PFSK-1 (cell line): ENCODE measurements around the gene GPR158.

Experiments used
- FOXP2 ChIP-seq: optimal IDR thresholded peaks from 2 replicates; pipeline ENCODE3; 2011; ENCODE audit warnings: borderline replicate concordance, control low read depth, inconsistent platforms; ENCODE audit not compliant: insufficient read depth; ENCODE audit errors: extremely low read length, extremely low read depth
- POLR2AphosphoS5 ChIP-seq: IDR thresholded peaks from 2 replicates; pipeline ENCODE4 v1.6.1; 2012; ENCODE audit warnings: low read depth, mild to moderate bottlenecking, control low read depth, low read length, moderate library complexity
- REST ChIP-seq, 2 experiments: IDR thresholded peaks; 2 replicates each; pipeline versions ENCODE4 v1.6.1 to v1.8.0; 2011 to 2012; ENCODE audit warnings: low read depth in 2 of 2, low read length in 2 of 2, control low read depth in 1 of 2, inconsistent platforms in 1 of 2, mild to moderate bottlenecking in 1 of 2, moderate library complexity in 1 of 2; ENCODE audit not compliant: insufficient read depth in 1 of 2
- SIN3A ChIP-seq: IDR thresholded peaks from 2 replicates; pipeline ENCODE4 v1.6.1; 2012; ENCODE audit warnings: mild to moderate bottlenecking, low read length, moderate library complexity, borderline replicate concordance; ENCODE audit not compliant: insufficient read depth
- TAF1 ChIP-seq: IDR thresholded peaks from 2 replicates; pipeline ENCODE4 v1.6.1; 2012; ENCODE audit warnings: low read length, control low read depth, borderline replicate concordance; ENCODE audit not compliant: insufficient read depth

GPR158 gene

DNA sequence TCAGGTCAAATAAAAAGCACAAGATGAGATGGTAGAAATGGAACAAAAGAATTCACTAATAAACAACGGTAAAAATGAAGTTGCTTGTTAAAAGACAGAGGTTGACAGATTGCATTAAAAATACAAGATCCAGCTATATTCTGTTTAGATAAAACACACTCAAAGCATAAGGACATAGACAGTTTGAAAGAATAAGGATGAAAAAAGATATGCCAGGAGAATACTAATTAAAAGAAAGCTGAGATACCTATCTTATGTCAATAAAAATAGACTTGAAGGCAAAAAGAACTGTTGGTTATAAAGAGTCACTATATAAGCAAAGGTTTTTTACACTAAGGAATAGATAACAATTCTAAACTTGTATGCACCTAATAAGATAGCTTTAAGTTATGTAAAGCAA lies 105.3 kb downstream of the GPR158 start:
- no peak for TF ChIP-seq POLR2AphosphoS5

GRCh38 chr10:25280573-25280972 lies 105.8 kb downstream of the GPR158 start:
- no peak for TF ChIP-seq FOXP2
- no peak for TF ChIP-seq REST (IDR thresholded peaks at IDR 0.05; ENCODE audit: insufficient read depth in 1 of 2, low read depth in 2 of 2, low read length in 2 of 2)
- no peak for TF ChIP-seq SIN3A
- no peak for TF ChIP-seq POLR2AphosphoS5
- no peak for TF ChIP-seq TAF1

GRCh38 chr10:25285809-25286208 lies 111.0 kb downstream of the GPR158 start:
- TF ChIP-seq SIN3A (no peak), FOXP2 (no peak), POLR2AphosphoS5 (no peak), REST (IDR thresholded peaks at IDR 0.05; ENCODE audit: insufficient read depth in 1 of 2, low read depth in 2 of 2, low read length in 2 of 2) (no peak), TAF1 (no peak)

DNA sequence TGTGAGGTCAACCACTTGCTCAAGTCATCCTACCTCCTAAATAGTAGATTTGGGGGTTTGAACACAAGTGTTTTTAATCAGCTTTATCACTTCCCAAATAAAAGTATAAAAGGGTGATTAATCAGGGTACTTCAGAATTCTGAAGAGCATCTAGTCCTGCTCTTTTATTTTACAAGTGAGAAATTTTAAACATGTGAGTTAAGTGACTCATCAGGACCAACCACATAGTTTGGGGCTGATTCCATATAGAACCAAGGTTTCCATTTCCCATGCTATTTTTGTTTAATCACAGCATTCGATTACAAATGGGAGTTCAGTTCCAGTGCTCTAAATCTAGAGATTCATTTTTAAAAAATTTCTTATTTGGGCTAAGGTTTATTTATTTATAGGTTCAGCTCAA lies 113.4 kb downstream of the GPR158 start:
- TF ChIP-seq FOXP2 (no peak), SIN3A (no peak)

- no peak for TF ChIP-seq FOXP2
- TF ChIP-seq POLR2AphosphoS5 = no peak
- no peak for TF ChIP-seq SIN3A
- TF ChIP-seq REST (IDR thresholded peaks at IDR 0.05; ENCODE audit: insufficient read depth in 1 of 2, low read depth in 2 of 2, low read length in 2 of 2) = no peak
- TF ChIP-seq TAF1 = no peak
These were observed 119.5 kb downstream of the GPR158 start for GRCh38 chr10:25294032-25294926.

GRCh38 chr10:25296324-25296723 lies 121.5 kb downstream of the GPR158 start:
- TF ChIP-seq REST (IDR thresholded peaks at IDR 0.05; ENCODE audit: insufficient read depth in 1 of 2, low read depth in 2 of 2, low read length in 2 of 2) (no peak), SIN3A (no peak)
